Ishikawa (cell line): ENCODE results near the gene TRABD.

ENCODE experiments used
- CEBPB ChIP-seq: IDR thresholded peaks from 2 replicates; pipeline ENCODE4 v1.6.1; 2012
- CREB1 ChIP-seq: IDR thresholded peaks from 2 replicates; pipeline ENCODE4 v1.6.1; 2012; ENCODE audit warnings: low read depth
- EGR1 ChIP-seq: IDR thresholded peaks from 2 replicates; pipeline ENCODE4 v1.6.1; 2012
- EP300 ChIP-seq: IDR thresholded peaks from 2 replicates; pipeline ENCODE4 v1.6.1; 2012; ENCODE audit warnings: borderline replicate concordance
- FOXM1 ChIP-seq: IDR thresholded peaks from 2 replicates; pipeline ENCODE4 v1.6.1; 2012; ENCODE audit warnings: low read depth, borderline replicate concordance
- RAD21 ChIP-seq: IDR thresholded peaks from 2 replicates; pipeline ENCODE4 v1.6.1; 2012; ENCODE audit warnings: low read depth
- REST ChIP-seq: IDR thresholded peaks from 2 replicates; pipeline ENCODE4 v1.6.1; 2012; ENCODE audit warnings: low read depth, mild to moderate bottlenecking
- TAF1 ChIP-seq: IDR thresholded peaks from 2 replicates; pipeline ENCODE4 v1.6.1; 2012; ENCODE audit warnings: low read depth, mild to moderate bottlenecking
- TCF12 ChIP-seq: IDR thresholded peaks from 2 replicates; pipeline ENCODE4 v1.6.1; 2012; ENCODE audit warnings: low read depth
- TEAD4 ChIP-seq: IDR thresholded peaks from 2 replicates; pipeline ENCODE4 v1.6.1; 2012
- YY1 ChIP-seq: IDR thresholded peaks from 2 replicates; pipeline ENCODE4 v1.6.1; 2012; ENCODE audit warnings: low read depth
- ZBTB7A ChIP-seq: IDR thresholded peaks from 2 replicates; pipeline ENCODE4 v1.6.1; 2012; ENCODE audit warnings: low read depth
- TF ChIP-seq, protein P1 (sequence below): IDR thresholded peaks from 2 replicates; pipeline ENCODE4 v1.6.1; 2012
- TF ChIP-seq, protein P2 (sequence below): IDR thresholded peaks from 2 replicates; pipeline ENCODE4 v1.6.1; 2012

The TRABD gene

DNA sequence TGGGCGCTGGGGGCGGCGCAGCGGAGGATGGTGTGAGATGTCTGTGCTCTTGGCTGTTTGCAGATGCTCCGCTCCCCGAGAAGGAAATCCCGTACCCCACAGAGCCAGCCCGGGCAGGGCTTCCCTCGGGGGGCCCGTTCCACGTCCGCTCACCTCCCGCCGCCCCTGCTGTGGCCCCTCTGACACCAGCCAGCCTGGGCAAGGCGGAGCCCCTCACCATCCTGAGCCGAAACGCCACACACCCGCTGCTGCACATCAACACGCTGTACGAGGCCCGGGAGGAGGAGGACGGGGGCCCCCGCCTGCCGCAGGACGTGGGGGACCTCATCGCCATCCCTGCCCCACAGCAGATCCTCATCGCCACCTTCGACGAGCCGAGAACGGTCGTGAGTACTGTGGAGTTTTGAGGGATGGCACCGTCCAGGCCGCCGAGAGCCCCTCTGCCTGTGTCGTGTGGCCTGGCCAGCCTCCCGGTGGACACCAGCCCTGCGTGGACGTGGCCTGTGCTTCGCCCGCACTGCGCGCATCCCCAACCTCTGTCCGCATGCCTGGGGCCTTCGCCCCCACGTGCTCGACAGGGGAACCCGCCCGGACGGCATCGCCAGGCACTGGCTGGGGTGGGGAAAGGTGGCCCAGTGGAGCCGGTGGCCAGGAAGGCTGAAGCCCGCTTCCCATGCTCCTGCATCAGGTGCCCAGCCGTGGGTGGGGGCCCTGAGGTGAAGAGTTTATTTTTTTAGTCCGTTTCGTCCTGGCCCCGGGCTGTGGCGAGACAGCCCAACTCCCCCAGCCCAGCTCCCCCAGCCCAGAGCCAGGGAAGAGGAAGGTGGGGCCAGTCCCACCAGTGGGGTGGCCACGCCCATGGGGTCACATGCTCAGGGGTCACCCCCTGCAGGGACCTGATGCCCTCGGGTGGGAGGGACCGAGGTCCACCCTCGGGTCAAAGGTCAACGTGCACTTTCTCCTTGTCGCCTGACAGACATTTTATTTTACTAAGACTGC, 6.5 kb upstream of the TRABD start:
- TF ChIP-seq, protein P1, sequence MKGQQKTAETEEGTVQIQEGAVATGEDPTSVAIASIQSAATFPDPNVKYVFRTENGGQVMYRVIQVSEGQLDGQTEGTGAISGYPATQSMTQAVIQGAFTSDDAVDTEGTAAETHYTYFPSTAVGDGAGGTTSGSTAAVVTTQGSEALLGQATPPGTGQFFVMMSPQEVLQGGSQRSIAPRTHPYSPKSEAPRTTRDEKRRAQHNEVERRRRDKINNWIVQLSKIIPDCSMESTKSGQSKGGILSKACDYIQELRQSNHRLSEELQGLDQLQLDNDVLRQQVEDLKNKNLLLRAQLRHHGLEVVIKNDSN: 0 out of 2 replicates have a peak, but pooled peaks have one; percentile 22
- no peak for TF ChIP-seq TEAD4

GRCh38 chr22:50179937-50180726, 5.6 kb upstream of the TRABD start:
- TF ChIP-seq, protein P1: no peak
- no peak for TF ChIP-seq CREB1
- TF ChIP-seq ZBTB7A: no peak
- TF ChIP-seq RAD21: no peak
- no peak for TF ChIP-seq TCF12
- TF ChIP-seq FOXM1: no peak
- TF ChIP-seq EP300: no peak
- no peak for TF ChIP-seq REST

GRCh38 chr22:50180727-50181521, 4.8 kb upstream of the TRABD start:
- TF ChIP-seq TEAD4: no peak
- TF ChIP-seq, protein P2, sequence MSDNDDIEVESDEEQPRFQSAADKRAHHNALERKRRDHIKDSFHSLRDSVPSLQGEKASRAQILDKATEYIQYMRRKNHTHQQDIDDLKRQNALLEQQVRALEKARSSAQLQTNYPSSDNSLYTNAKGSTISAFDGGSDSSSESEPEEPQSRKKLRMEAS: no peak
- no peak for TF ChIP-seq EP300
- no peak for TF ChIP-seq CREB1
- TF ChIP-seq, protein P1: no peak
- TF ChIP-seq EGR1: no peak
- TF ChIP-seq YY1: no peak
- no peak for TF ChIP-seq TAF1
- TF ChIP-seq CEBPB: no peak
- no peak for TF ChIP-seq TCF12
- no peak for TF ChIP-seq RAD21
- no peak for TF ChIP-seq ZBTB7A

DNA sequence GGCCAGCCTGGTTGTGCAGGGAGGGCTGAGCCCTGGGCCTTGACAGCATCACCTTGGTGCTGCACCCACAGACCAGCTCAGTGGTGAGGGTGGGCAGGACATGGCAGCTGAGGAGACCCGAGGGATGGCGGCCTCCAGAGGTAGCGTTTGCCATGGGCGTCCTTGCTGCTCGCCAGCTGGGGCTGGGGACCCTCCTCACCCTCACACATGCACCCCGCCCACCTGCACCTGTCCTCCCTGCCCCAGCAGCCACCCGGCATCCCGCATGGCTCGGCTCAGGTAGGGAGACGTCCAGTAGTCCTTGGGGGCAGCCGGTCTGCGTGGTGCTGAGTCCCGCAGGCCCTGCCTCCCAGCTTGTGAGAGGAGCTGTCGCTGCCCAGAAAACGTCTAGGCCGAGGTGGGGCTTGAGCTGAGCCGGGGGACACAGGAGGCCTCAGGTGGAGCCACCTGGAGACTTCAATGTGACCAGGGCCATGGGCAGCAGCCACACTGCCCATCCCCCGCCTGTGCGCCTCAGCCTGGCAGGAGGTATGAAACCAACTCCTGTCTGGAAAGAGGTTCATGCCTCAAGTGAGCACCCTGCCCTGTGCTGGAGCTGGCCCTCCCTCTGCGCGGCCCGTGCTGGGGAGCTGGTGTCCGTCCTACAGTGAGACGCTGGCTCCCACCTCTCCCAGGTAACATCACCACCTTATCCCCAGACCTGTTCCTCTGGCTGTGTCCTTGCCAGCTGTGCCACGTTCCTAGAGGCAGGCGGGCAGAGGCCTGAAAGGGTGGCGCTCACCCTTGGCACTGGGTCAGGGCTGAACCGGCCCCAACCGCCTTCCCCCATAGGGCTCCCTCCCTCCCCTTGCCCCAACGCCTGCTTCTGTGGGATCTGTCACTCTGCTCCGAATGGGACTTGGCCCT, 3.3 kb upstream of the TRABD start:
- TF ChIP-seq REST: no peak
- no peak for TF ChIP-seq RAD21
- TF ChIP-seq, protein P1: no peak
- TF ChIP-seq ZBTB7A: no peak
- TF ChIP-seq TAF1: no peak
- no peak for TF ChIP-seq TCF12
